ENCODE measurements around the gene IRF6.
"Not testable (repeated sequence)": the region's sequence is repeated elsewhere in the genome, so short reads cannot be mapped to it uniquely, and the experiment has no call there.

IRF6 gene

GRCh38 chr1:209802780-209803152 lies 3.2 kb downstream of the IRF6 start:
- FAIRE-seq (no peak), DNase-seq (ENCODE audit: insufficient read length, low spot score) (no peak)

DNA sequence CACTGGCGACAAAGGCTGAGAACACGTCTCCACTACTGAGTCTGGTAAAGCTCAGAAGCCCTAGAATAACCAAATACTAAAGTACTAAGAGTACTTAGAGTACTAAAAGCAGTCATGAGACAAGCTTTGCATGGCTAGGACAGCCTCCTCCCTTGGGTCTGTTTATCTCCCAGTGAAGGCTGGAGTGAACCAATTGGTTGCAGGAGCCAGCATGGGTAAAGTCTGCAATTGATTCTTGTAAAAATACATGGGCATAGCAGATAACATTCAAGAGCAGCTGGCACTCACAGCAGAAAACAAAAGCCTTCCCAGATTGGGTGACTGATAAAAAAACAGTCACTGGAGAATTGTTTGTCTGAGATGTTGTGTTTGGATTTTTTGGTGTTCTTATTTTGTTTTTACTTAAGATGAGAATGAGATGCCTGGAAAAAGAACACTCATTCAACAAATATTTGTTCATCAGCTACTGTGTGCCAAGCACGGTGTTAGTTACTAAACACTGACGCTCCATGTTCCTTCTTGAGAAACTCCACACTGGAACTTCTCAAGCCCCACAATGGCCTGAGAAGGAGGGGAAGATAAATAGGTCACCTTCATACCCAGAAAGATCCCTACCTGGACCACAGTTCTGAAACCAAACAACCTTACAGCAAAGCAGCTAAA lies 3.7 kb downstream of the IRF6 start:
- TF ChIP-seq, protein P1, sequence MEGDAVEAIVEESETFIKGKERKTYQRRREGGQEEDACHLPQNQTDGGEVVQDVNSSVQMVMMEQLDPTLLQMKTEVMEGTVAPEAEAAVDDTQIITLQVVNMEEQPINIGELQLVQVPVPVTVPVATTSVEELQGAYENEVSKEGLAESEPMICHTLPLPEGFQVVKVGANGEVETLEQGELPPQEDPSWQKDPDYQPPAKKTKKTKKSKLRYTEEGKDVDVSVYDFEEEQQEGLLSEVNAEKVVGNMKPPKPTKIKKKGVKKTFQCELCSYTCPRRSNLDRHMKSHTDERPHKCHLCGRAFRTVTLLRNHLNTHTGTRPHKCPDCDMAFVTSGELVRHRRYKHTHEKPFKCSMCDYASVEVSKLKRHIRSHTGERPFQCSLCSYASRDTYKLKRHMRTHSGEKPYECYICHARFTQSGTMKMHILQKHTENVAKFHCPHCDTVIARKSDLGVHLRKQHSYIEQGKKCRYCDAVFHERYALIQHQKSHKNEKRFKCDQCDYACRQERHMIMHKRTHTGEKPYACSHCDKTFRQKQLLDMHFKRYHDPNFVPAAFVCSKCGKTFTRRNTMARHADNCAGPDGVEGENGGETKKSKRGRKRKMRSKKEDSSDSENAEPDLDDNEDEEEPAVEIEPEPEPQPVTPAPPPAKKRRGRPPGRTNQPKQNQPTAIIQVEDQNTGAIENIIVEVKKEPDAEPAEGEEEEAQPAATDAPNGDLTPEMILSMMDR (IDR thresholded peaks at IDR 0.05; ENCODE audit: insufficient read depth, missing control alignments): no peak
- DNase-seq (ENCODE audit: insufficient read length, low spot score): no peak
- no peak for FAIRE-seq

More at GRCh38 chr1:209802780-209803152, 3.2 kb downstream of the IRF6 start:
- TF ChIP-seq, protein P1 (IDR thresholded peaks at IDR 0.05; ENCODE audit: insufficient read depth, missing control alignments): no peak

DNA sequence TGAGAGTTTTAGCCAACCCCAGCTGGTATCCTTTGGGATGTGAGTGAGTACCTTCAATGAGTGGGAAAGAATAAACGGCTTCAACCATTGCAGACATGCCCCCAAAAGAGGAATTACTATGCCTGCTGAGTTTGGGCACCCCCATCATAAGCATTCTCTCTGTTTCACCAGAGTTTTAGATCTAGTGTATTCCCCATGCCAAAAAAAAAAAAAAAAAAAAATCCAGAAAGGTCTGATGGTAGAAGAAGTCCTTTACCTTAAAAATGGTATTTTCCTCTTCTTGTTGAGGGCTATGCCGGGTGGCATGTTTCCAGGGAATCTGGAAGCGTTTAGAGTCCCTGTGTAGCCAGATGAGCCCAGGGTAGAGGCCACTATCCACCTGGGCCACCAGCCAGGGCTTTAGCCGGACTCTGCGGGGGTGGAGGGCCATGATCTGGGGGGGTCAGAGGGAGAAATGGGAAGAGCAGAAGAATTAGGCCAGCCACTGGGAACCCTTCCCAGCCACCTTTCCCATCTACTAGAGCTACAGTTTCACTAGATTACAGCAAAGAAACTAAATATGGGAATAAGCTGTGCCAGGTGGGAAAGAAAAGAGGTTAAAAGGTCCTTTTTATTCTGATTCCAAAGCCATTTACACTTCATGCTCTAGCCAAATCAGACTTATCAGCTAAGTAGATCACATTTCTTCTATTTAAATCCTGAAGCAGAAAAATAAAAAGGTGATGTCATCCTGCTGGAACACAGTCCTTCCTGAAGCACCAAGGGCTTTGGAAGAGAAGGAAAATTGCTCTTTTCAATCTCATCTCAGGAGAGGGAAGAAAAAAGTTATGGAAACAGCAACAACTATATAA lies 4.7 kb downstream of the IRF6 start:
- DNase-seq (ENCODE audit: insufficient read length, low spot score) (no peak), FAIRE-seq (no peak)
- TF ChIP-seq, protein P1 (IDR thresholded peaks at IDR 0.05; ENCODE audit: insufficient read depth, missing control alignments): no peak

DNA sequence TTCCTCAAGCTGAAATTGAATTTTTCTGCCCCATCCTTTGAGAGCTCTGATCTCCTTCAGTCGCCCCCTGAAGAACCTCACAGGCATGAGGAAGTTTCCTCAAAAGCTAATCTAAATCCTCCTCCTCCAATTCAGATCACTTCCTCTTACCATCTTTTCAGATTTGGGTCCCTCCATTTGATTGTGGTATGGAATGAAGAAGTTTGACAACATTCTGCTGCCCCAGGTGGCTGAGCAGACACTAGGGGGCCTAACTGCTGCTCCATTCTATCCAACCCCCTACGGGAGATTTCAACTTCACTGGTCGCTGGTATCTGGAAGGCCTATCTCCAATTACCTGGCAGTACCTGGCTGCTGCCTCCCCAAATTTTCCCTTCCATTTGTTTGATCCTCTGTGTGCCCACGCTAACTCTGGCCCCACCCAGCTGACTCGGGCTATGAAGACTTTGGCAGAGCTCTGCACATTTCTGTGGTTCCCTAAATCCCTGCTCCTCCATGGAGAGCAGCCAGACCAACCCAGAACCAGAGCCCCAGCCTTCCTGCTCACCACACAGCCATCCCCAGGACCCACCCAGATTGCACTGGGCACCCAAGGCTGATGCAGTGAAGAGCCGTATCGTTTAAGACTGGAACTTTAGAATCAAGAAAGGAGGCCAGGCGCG lies 7.8 kb downstream of the IRF6 start:
- no peak for DNase-seq (ENCODE audit: insufficient read length, low spot score)
- TF ChIP-seq, protein P1 (IDR thresholded peaks at IDR 0.05; ENCODE audit: insufficient read depth, missing control alignments): no peak
- FAIRE-seq: no peak

DNA sequence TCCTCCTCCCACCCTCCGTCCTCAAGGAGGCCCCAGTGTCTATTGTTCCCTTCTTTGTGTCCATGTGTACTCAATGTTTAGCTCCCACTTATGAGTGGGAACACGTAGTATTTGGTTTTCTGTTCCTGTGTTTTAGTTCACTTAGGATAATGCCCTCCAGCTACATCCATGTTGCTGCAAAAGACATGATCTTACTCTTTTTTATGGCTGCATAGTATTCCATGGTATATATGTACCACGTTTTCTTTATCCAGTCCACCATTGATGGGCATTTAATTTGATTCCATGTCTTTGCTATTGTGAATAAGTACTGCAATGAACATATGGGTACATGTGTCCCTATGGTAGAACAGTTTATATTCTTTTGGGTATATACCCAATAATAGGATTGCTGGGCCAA lies 12.2 kb downstream of the IRF6 start:
- FAIRE-seq; DNase-seq (ENCODE audit: insufficient read length, low spot score): not testable (repeated sequence)

DNA sequence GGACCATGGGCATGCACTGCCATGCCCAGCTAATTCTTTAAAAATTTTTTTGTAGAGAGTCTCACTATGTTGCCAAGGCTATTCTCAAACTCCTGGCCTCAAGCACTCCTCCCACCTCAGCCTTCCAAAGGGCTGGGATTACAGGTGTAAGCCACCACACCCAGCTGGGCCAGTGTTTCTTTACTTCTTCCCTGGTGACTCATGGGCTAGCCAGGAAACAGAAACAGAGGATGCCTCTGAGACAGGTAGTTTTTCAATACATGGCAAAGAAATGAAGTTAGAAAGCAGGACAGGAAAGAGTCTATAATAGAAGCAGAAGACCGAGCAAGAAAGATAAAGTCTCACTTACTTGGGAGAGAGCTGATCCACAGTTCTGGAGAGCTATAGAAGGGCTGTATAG lies 14.0 kb downstream of the IRF6 start:
- FAIRE-seq (no peak), DNase-seq (ENCODE audit: insufficient read length, low spot score) (no peak)
- TF ChIP-seq, protein P1 (IDR thresholded peaks at IDR 0.05; ENCODE audit: insufficient read depth, missing control alignments): no peak

GRCh38 chr1:209790286-209791193 lies 15.4 kb downstream of the IRF6 start:
- FAIRE-seq: no peak
- DNase-seq (ENCODE audit: insufficient read length, low spot score): no peak

More at GRCh38 chr1:209790286-209791193, 15.4 kb downstream of the IRF6 start:
- TF ChIP-seq, protein P1 (IDR thresholded peaks at IDR 0.05; ENCODE audit: insufficient read depth, missing control alignments): no peak
